Activated CD8-positive, alpha-beta T cell treated with anti-CD3 and anti-CD28 coated beads for 36 hours (primary cell): ENCODE measurements around the gene TREM2. TPM values are rescaled to one million over a fixed set of nuclear protein-coding genes. Genes with fewer than 3 reads are reported as not detected.
"Not testable (repeated sequence)": the region's sequence is repeated elsewhere in the genome, so short reads cannot be mapped to it uniquely, and the experiment has no call there.

Experiments used
- ATAC-seq: fragments of 200-7000 bp; cut with Tn5 transposase; one replicate; pipeline ENCODE4 v1.10.0; 2021; ENCODE audit warnings: mild to moderate bottlenecking, moderate library complexity
- CTCF ChIA-PET: fragments of 350-600 bp; sonication (Branson Sonifier 250); formaldehyde crosslinking; loops from one replicate; lab custom pipeline; 2021; ENCODE audit warnings: antibody characterized with exemption; lab: Charles Lee
- POLR2A ChIA-PET: fragments of 350-600 bp; sonication (Branson Sonifier 250); formaldehyde crosslinking; loops from one replicate; lab custom pipeline; 2021; ENCODE audit warnings: antibody characterized with exemption; lab: Charles Lee
- DNase-seq: peaks from one replicate; pipeline ENCODE4 v3.0.0-alpha.2; 2020
- H3K27ac Mint-ChIP-seq: one replicate; pipeline ENCODE4 v1.8.0; 2021; ENCODE audit warnings: mild to moderate bottlenecking, mixed read lengths
- H3K27me3 Mint-ChIP-seq: one replicate; pipeline ENCODE4 v1.8.0; 2021; ENCODE audit warnings: mixed read lengths
- H3K36me3 Mint-ChIP-seq: one replicate; pipeline ENCODE4 v1.8.0; 2021; ENCODE audit warnings: low read depth, mixed read lengths
- H3K4me1 Mint-ChIP-seq: one replicate; pipeline ENCODE4 v1.8.0; 2021; ENCODE audit warnings: low read depth, mixed read lengths
- H3K4me3 Mint-ChIP-seq: one replicate; pipeline ENCODE4 v1.8.0; 2021; ENCODE audit warnings: mild to moderate bottlenecking, moderate library complexity, mixed read lengths
- H3K9me3 Mint-ChIP-seq: one replicate; pipeline ENCODE4 v1.8.0; 2021; ENCODE audit warnings: mixed read lengths
- CTCF ChIP-seq: fragments of 200-600 bp; IDR thresholded peaks from one replicate; pipeline ENCODE4 v1.8.0; 2022; ENCODE audit warnings: antibody characterized with exemption, mild to moderate bottlenecking
- intact Hi-C: fragments of 100-400 bp; cut with micrococcal nuclease; formaldehyde crosslinking; loops from one replicate; pipeline ENCODE4 v1.10.0; 2022
- total RNA-seq, 2 experiments: library from RNA; stranded (reverse); gene quantifications; one replicate each; pipeline ENCODE4 v1.2.3, GENCODE V29; 2021

Gene TREM2
- total RNA-seq, 2 experiments from 2014 or later, result not detected

GRCh38 chr6:41190791-41191190, 27.9 kb upstream of the TREM2 start:
- no peak for ATAC-seq

GRCh38 chr6:41189967-41190366, 27.1 kb upstream of the TREM2 start:
- Mint-ChIP-seq H3K27me3 (no peaks in the 10 kb centered on the region), H3K36me3 (peaks cover 11% of the 10 kb centered on the region), H3K4me3 (no peak overlapping the region), H3K9me3 (peaks cover 12% of the 10 kb centered on the region), H3K27ac (no peak overlapping the region), H3K4me1 (peaks cover 17% of the 10 kb centered on the region)
- CTCF ChIA-PET, result interaction anchor here (0.7 to 3.3 kb wide), 8 partner anchors 11 to 178 kb away, joined by 3 to 18 read pairs (median 3); partner anchors contain the start of gene TREML2
- no peak for DNase-seq
- POLR2A ChIA-PET, result interaction anchor here (0.6 to 1.7 kb wide), 3 partner anchors 10 to 98 kb away, joined by 3 to 6 read pairs (median 3); partner anchors contain the start of gene TREML2
- no peak for TF ChIP-seq CTCF
- intact Hi-C loops, result loop anchor here (10.0 kb wide), 1 partner anchor 115 kb away; the partner anchor contains the start of genes NFYA and OARD1
- no peak for ATAC-seq

More at GRCh38 chr6:41190791-41191190, 27.9 kb upstream of the TREM2 start:
- intact Hi-C loops, result no loop called here
- Mint-ChIP-seq H3K27ac (no peak overlapping the region), H3K36me3 (peaks cover 11% of the 10 kb centered on the region), H3K4me3 (no peak overlapping the region), H3K9me3 (peaks cover 12% of the 10 kb centered on the region), H3K4me1 (peaks cover 20% of the 10 kb centered on the region), H3K27me3 (no peaks in the 10 kb centered on the region)
- CTCF ChIA-PET, result interaction anchor here (0.7 to 3.3 kb wide), 4 partner anchors 11 to 129 kb away, joined by 3 to 18 read pairs (median 4); partner anchors contain the start of gene TREML2
- DNase-seq, result no peak
- no peak for TF ChIP-seq CTCF
- POLR2A ChIA-PET, result no interaction called here

- not testable (repeated sequence) for H3K27me3 Mint-ChIP-seq, ATAC-seq, H3K27ac Mint-ChIP-seq, H3K36me3 Mint-ChIP-seq, H3K4me3 Mint-ChIP-seq
- DNase-seq, result peak; percentile 22
- peaks cover 12% of the 10 kb centered on the region for H3K4me1 Mint-ChIP-seq
- POLR2A ChIA-PET, result interaction anchor here (1.3 to 2.1 kb wide), 3 partner anchors 9 to 97 kb away, joined by 3 to 6 read pairs (median 5); partner anchors contain the start of gene TREML2
- H3K9me3 Mint-ChIP-seq, result peaks cover 12% of the 10 kb centered on the region
- CTCF ChIA-PET, result interaction anchor here (0.8 to 3.3 kb wide), 9 partner anchors 10 to 179 kb away, joined by 3 to 18 read pairs (median 3); partner anchors contain the start of gene TREML2
- intact Hi-C loops, result loop anchor here (10.0 kb wide), 1 partner anchor 114 kb away; the partner anchor contains the start of genes NFYA and OARD1
These were observed 26.1 kb upstream of the TREM2 start for GRCh38 chr6:41189046-41189445.

- ATAC-seq (no peak), DNase-seq (no peak)
- CTCF ChIA-PET, result interaction anchor here (0.7 to 1.6 kb wide), 5 partner anchors 10 to 91 kb away, joined by 3 to 4 read pairs (median 3); no protein-coding TSS in a partner anchor
- intact Hi-C loops, result loop anchor here (10.0 kb wide), 1 partner anchor 113 kb away; the partner anchor contains the start of genes NFYA and OARD1
- Mint-ChIP-seq H3K9me3 (peaks cover 12% of the 10 kb centered on the region), H3K36me3 (peaks cover 7% of the 10 kb centered on the region), H3K27ac (no peak overlapping the region), H3K4me3 (no peak overlapping the region), H3K27me3 (no peaks in the 10 kb centered on the region), H3K4me1 (peaks cover 8% of the 10 kb centered on the region)
- POLR2A ChIA-PET, result interaction anchor here (1.3 to 2.1 kb wide), 3 partner anchors 10 to 96 kb away, joined by 3 to 6 read pairs (median 5); partner anchors contain the start of gene TREML2
- no peak for TF ChIP-seq CTCF
These were observed 25.3 kb upstream of the TREM2 start for GRCh38 chr6:41187924-41188886.

- ChIA-PET POLR2A (no interaction called here), CTCF (interaction anchor here (1.5 to 2.3 kb wide), 2 partner anchors 11 to 15 kb away, joined by 4 to 6 read pairs; partner anchors contain the start of gene TREML2)
- no peak overlapping the region for H3K4me3 Mint-ChIP-seq
- no peak for ATAC-seq
- H3K27ac Mint-ChIP-seq, result no peak overlapping the region
- peaks cover 7% of the 10 kb centered on the region for H3K36me3 Mint-ChIP-seq
- DNase-seq, result no peak
- H3K4me1 Mint-ChIP-seq, result peaks cover 15% of the 10 kb centered on the region
- H3K9me3 Mint-ChIP-seq, result peaks cover 12% of the 10 kb centered on the region
- intact Hi-C loops, result loop anchor here (10.0 kb wide), 1 partner anchor 111 kb away; the partner anchor contains the start of genes NFYA and OARD1
- no peak for TF ChIP-seq CTCF
- no peaks in the 10 kb centered on the region for H3K27me3 Mint-ChIP-seq
These were observed 23.2 kb upstream of the TREM2 start for GRCh38 chr6:41186031-41186562.
